CD4-positive, alpha-beta memory T cell (primary cell): ENCODE results near the gene GPX4. TPM values are rescaled to one million over a fixed set of nuclear protein-coding genes. Genes with fewer than 3 reads are reported as not detected.
A peak's percentile ranks its signal among the peaks of the same experiment; 100 is the strongest.
"Not testable (repeated sequence)": the region's sequence is repeated elsewhere in the genome, so short reads cannot be mapped to it uniquely, and the experiment has no call there.

Experiments used
- CTCF ChIA-PET: fragments of 350-600 bp; sonication (Branson Sonifier 250); formaldehyde crosslinking; loops from one replicate; lab custom pipeline; 2021; ENCODE audit warnings: inconsistent platforms; ENCODE audit not compliant: partially characterized antibody; lab: Charles Lee
- POLR2A ChIA-PET: fragments of 350-600 bp; sonication (Branson Sonifier 250); formaldehyde crosslinking; loops from one replicate; lab custom pipeline; 2021; ENCODE audit not compliant: partially characterized antibody; lab: Charles Lee
- DNase-seq, 5 donors: peaks; one replicate each; pipeline versions ENCODE4 v3.0.0 to v3.0.0-alpha.2; 2020 to 2022; ENCODE audit warnings: mixed read lengths in 1 of 5
- H3K27ac ChIP-seq: one replicate; pipeline ENCODE4 v1.7.0; 2013; ENCODE audit warnings: low read depth, low read length
- H3K27me3 ChIP-seq: 2 replicates; pipeline ENCODE4 v1.7.0; 2013; ENCODE audit warnings: mild to moderate bottlenecking, low read length, moderate library complexity; ENCODE audit not compliant: insufficient read depth
- H3K36me3 ChIP-seq: 2 replicates; pipeline ENCODE4 v1.7.0; 2013; ENCODE audit warnings: mild to moderate bottlenecking, low read length, moderate library complexity; ENCODE audit not compliant: insufficient read depth
- H3K4me1 ChIP-seq: 2 replicates; pipeline ENCODE4 v1.7.0; 2013; ENCODE audit warnings: mild to moderate bottlenecking, low read length, moderate library complexity; ENCODE audit not compliant: insufficient read depth
- H3K4me3 ChIP-seq, 2 donors: one replicate each; pipeline ENCODE4 v1.7.0; 2013; ENCODE audit warnings: low read length in 2 of 2, mild to moderate bottlenecking in 1 of 2
- H3K9me3 ChIP-seq, 2 donors: one replicate each; pipeline ENCODE4 v1.7.0; 2013; ENCODE audit warnings: low read length in 2 of 2, control low read depth in 1 of 2; ENCODE audit not compliant: control insufficient read depth in 1 of 2
- H3K27ac Mint-ChIP-seq, 7 donors: one replicate each; pipeline ENCODE4 v1.8.0; 2020 to 2021; ENCODE audit warnings: mixed read lengths in 7 of 7, mild to moderate bottlenecking in 6 of 7, inconsistent platforms in 3 of 7, moderate library complexity in 3 of 7
- H3K27me3 Mint-ChIP-seq, 2 donors: one replicate each; pipeline ENCODE4 v1.8.0; 2020 to 2021; ENCODE audit warnings: mixed read lengths in 2 of 2
- H3K36me3 Mint-ChIP-seq, 2 donors: one replicate each; pipeline ENCODE4 v1.8.0; 2020 to 2021; ENCODE audit warnings: mixed read lengths in 2 of 2, inconsistent platforms in 1 of 2, mild to moderate bottlenecking in 1 of 2
- H3K4me1 Mint-ChIP-seq, 4 donors: one replicate each; pipeline ENCODE4 v1.8.0; 2020 to 2021; ENCODE audit warnings: mixed read lengths in 4 of 4, mild to moderate bottlenecking in 1 of 4
- H3K4me3 Mint-ChIP-seq, 8 donors: one replicate each; pipeline ENCODE4 v1.8.0; 2020 to 2021; ENCODE audit warnings: mixed read lengths in 8 of 8, mild to moderate bottlenecking in 7 of 8, moderate library complexity in 6 of 8, inconsistent platforms in 3 of 8
- H3K9me3 Mint-ChIP-seq, 8 donors: one replicate each; pipeline ENCODE4 v1.8.0; 2020 to 2021; ENCODE audit warnings: mixed read lengths in 8 of 8, mild to moderate bottlenecking in 5 of 8, inconsistent platforms in 3 of 8, moderate library complexity in 1 of 8
- intact Hi-C: fragments of 100-400 bp; cut with micrococcal nuclease; formaldehyde crosslinking; loops from one replicate; pipeline ENCODE4 v1.15.1; 2023
- polyA plus RNA-seq, 2 donors: library from polyadenylated mRNA; unstranded; fragments of 300-500 nt; fragmentation: Illumina TruSeq; gene quantifications; one replicate each; pipeline ENCODE4 v1.2.3, GENCODE V29; 2021
- total RNA-seq, 2 experiments: library from RNA; stranded (reverse); gene quantifications; one replicate each; pipeline ENCODE4 v1.2.3, GENCODE V29; 2021

GPX4 gene
- total and polyA plus RNA-seq, 4 experiments from 2014 or later = 210 to 406 (median 310) TPM

- peaks cover 0 to 7% (median 0%) of the 10 kb centered on the region in 4 donors for H3K4me1 Mint-ChIP-seq
- Histone ChIP-seq H3K27ac (no peak overlapping the region), H3K36me3 (peaks cover 64% of the 10 kb centered on the region), H3K9me3 (no peaks in the 10 kb centered on the region), H3K27me3 (no peaks in the 10 kb centered on the region), H3K4me1 (peaks cover 13% of the 10 kb centered on the region), H3K4me3 (no peak overlapping the region)
- H3K27me3 Mint-ChIP-seq = no peaks in the 10 kb centered on the region
- ChIA-PET CTCF (interaction anchor here (1.2 to 1.7 kb wide), 2 partner anchors 10 to 11 kb away, joined by 4 to 7 read pairs; no protein-coding TSS in a partner anchor), POLR2A (interaction anchor here (0.9 to 1.1 kb wide), 4 partner anchors 11 to 45 kb away, joined by 3 to 4 read pairs (median 3); no protein-coding TSS in a partner anchor)
- no peaks in the 10 kb centered on the region for H3K9me3 Mint-ChIP-seq
- H3K36me3 Mint-ChIP-seq = peaks cover 17 to 32% of the 10 kb centered on the region in 2 donors
- intact Hi-C loops = no loop called here
- H3K27ac Mint-ChIP-seq = no peak overlapping the region
- DNase-seq = no peak
- no peak overlapping the region for H3K4me3 Mint-ChIP-seq
Observed at GRCh38 chr19:1123885-1124677, 20.3 kb downstream of the GPX4 start.

- H3K9me3 ChIP-seq = no peaks in the 10 kb centered on the region
Observed at GRCh38 chr19:1125601-1126467, 22.0 kb downstream of the GPX4 start.

GRCh38 chr19:1126984-1127760 is 23.4 kb downstream of the GPX4 start:
- POLR2A ChIA-PET = interaction anchor here (0.6 kb wide), 1 partner anchor 59 kb away, joined by 3 read pairs; no protein-coding TSS in a partner anchor
- H3K36me3 Mint-ChIP-seq = peaks cover 4 to 24% of the 10 kb centered on the region in 2 donors

More at GRCh38 chr19:1125601-1126467, 22.0 kb downstream of the GPX4 start:
- no peak overlapping the region for H3K4me3 Mint-ChIP-seq
- Histone ChIP-seq H3K27ac (no peak overlapping the region), H3K27me3 (no peaks in the 10 kb centered on the region), H3K36me3 (peaks cover 50% of the 10 kb centered on the region), H3K4me3 (no peak overlapping the region), H3K4me1 (peaks cover 31% of the 10 kb centered on the region)
- peaks cover 3 to 24% (median 9%) of the 10 kb centered on the region in 4 donors for H3K4me1 Mint-ChIP-seq
- CTCF ChIA-PET = interaction anchor here (1.0 to 1.7 kb wide), 2 partner anchors 12 kb away, joined by 3 to 7 read pairs; no protein-coding TSS in a partner anchor
- H3K36me3 Mint-ChIP-seq = peaks cover 11 to 32% of the 10 kb centered on the region in 2 donors
- POLR2A ChIA-PET = no interaction called here
- no peaks in the 10 kb centered on the region for H3K27me3 Mint-ChIP-seq
- peak overlapping the region in 1 of 7 donors; percentile 57 for H3K27ac Mint-ChIP-seq
- DNase-seq = no peak
- intact Hi-C loops = no loop called here
- peaks cover 0 to 1% (median 0%) of the 10 kb centered on the region in 8 donors for H3K9me3 Mint-ChIP-seq

GRCh38 chr19:1128106-1128505 is 24.3 kb downstream of the GPX4 start:
- H3K4me1 Mint-ChIP-seq = peaks cover 3 to 25% (median 14%) of the 10 kb centered on the region in 4 donors
- no peak overlapping the region for H3K27ac ChIP-seq
- peaks cover 34% of the 10 kb centered on the region for H3K36me3 ChIP-seq
- intact Hi-C loops = no loop called here
- peaks cover 43% of the 10 kb centered on the region for H3K4me1 ChIP-seq
- no peaks in the 10 kb centered on the region for H3K27me3 Mint-ChIP-seq
- no peak overlapping the region for H3K4me3 ChIP-seq
- no peak for DNase-seq
- peaks cover 0 to 2% (median 0%) of the 10 kb centered on the region in 8 donors for H3K9me3 Mint-ChIP-seq
- peaks cover 0 to 21% of the 10 kb centered on the region in 2 donors for H3K36me3 Mint-ChIP-seq
- peak overlapping the region in 1 of 7 donors; percentile 57 for H3K27ac Mint-ChIP-seq
- ChIA-PET POLR2A (interaction anchor here (1.2 kb wide), 1 partner anchor 60 kb away, joined by 4 read pairs; no protein-coding TSS in a partner anchor), CTCF (interaction anchor here (0.8 to 1.1 kb wide), 2 partner anchors 50 to 66 kb away, joined by 3 to 4 read pairs; no protein-coding TSS in a partner anchor)
- H3K27me3 ChIP-seq = no peaks in the 10 kb centered on the region
- no peak overlapping the region for H3K4me3 Mint-ChIP-seq
- no peaks in the 10 kb centered on the region for H3K9me3 ChIP-seq

More at GRCh38 chr19:1126984-1127760, 23.4 kb downstream of the GPX4 start:
- Mint-ChIP-seq H3K9me3 (peaks cover 0 to 2% (median 0%) of the 10 kb centered on the region in 8 donors), H3K27me3 (no peaks in the 10 kb centered on the region), H3K27ac (peak overlapping the region in 2 of 7 donors; percentile 73 to 87), H3K4me1 (peaks cover 3 to 25% (median 12%) of the 10 kb centered on the region in 4 donors), H3K4me3 (no peak overlapping the region)
- CTCF ChIA-PET = interaction anchor here (1.0 kb wide), 1 partner anchor 14 kb away, joined by 3 read pairs; no protein-coding TSS in a partner anchor
- Histone ChIP-seq H3K27me3 (no peaks in the 10 kb centered on the region), H3K36me3 (peaks cover 38% of the 10 kb centered on the region), H3K4me1 (peaks cover 34% of the 10 kb centered on the region), H3K4me3 (no peak overlapping the region), H3K9me3 (no peaks in the 10 kb centered on the region), H3K27ac (no peak overlapping the region)
- intact Hi-C loops = no loop called here
- DNase-seq = no peak

- Mint-ChIP-seq H3K36me3 (peaks cover 0 to 24% of the 10 kb centered on the region in 2 donors), H3K4me3 (peak overlapping the region in 2 of 8 donors; percentile 17 to 39), H3K27ac (peak overlapping the region in 5 of 7 donors; percentile 22 to 79 (median 42)), H3K4me1 (peaks cover 6 to 32% (median 20%) of the 10 kb centered on the region in 4 donors)
- H3K4me3 ChIP-seq, H3K27me3 Mint-ChIP-seq, H3K9me3 Mint-ChIP-seq, intact Hi-C loops, DNase-seq, H3K27me3 ChIP-seq, H3K9me3 ChIP-seq: not testable (repeated sequence)
- ChIA-PET CTCF (interaction anchor here (0.8 to 2.2 kb wide), 3 partner anchors 17 to 65 kb away, joined by 3 to 5 read pairs (median 4); no protein-coding TSS in a partner anchor), POLR2A (interaction anchor here (0.6 to 4.0 kb wide), 5 partner anchors 17 to 1656 kb away, joined by 3 to 42 read pairs (median 4); partner anchors contain the start of genes GPX4 and THOP1)
- Histone ChIP-seq H3K27ac (peak overlapping the region; percentile 90), H3K36me3 (peaks cover 24% of the 10 kb centered on the region), H3K4me1 (peaks cover 51% of the 10 kb centered on the region)
Observed at GRCh38 chr19:1129084-1129483, 25.3 kb downstream of the GPX4 start.

- Histone ChIP-seq H3K4me1 (peaks cover 55% of the 10 kb centered on the region), H3K9me3 (no peaks in the 10 kb centered on the region), H3K27me3 (no peaks in the 10 kb centered on the region), H3K4me3 (no peak overlapping the region), H3K27ac (peak overlapping the region; percentile 90), H3K36me3 (peaks cover 20% of the 10 kb centered on the region)
- peaks cover 0 to 2% (median 0%) of the 10 kb centered on the region in 8 donors for H3K9me3 Mint-ChIP-seq
- intact Hi-C loops = no loop called here
- POLR2A ChIA-PET = interaction anchor here (0.8 to 4.7 kb wide), 5 partner anchors 16 to 63 kb away, joined by 3 to 42 read pairs (median 5); partner anchors contain the start of genes ARHGAP45 and GPX4
- H3K36me3 Mint-ChIP-seq = peaks cover 0 to 24% of the 10 kb centered on the region in 2 donors
- DNase-seq = no peak
- peaks cover 6 to 35% (median 20%) of the 10 kb centered on the region in 4 donors for H3K4me1 Mint-ChIP-seq
- CTCF ChIA-PET = interaction anchor here (2.2 kb wide), 1 partner anchor 18 kb away, joined by 5 read pairs; no protein-coding TSS in a partner anchor
- H3K27ac Mint-ChIP-seq = peak overlapping the region in 5 of 7 donors; percentile 4 to 95 (median 72)
- peak overlapping the region in 3 of 8 donors; percentile 8 to 88 (median 65) for H3K4me3 Mint-ChIP-seq
- no peaks in the 10 kb centered on the region for H3K27me3 Mint-ChIP-seq
Observed at GRCh38 chr19:1129535-1129934, 25.7 kb downstream of the GPX4 start.
